ENCODE results near the gene GTF2A1.

The GTF2A1 gene

GRCh38 chr14:81172353-81172752 is 48.4 kb downstream of the GTF2A1 start:
- no peak for ATAC-seq
- no peak for DNase-seq (ENCODE audit: low spot score in 2 of 2)
- H3K4me1 Mint-ChIP-seq, result peaks cover 23% of the 10 kb centered on the region
- H3K9me3 Mint-ChIP-seq, result no peaks in the 10 kb centered on the region
- H3K4me3 Mint-ChIP-seq, result no peak overlapping the region
- H3K27ac Mint-ChIP-seq, result no peak overlapping the region
- H3K36me3 Mint-ChIP-seq, result no peaks in the 10 kb centered on the region

- H3K27ac Mint-ChIP-seq, result peak overlapping the region; percentile 85
- H3K36me3 Mint-ChIP-seq, result no peaks in the 10 kb centered on the region
- peak overlapping the region; percentile 89 for H3K4me3 Mint-ChIP-seq
- H3K9me3 Mint-ChIP-seq, result no peaks in the 10 kb centered on the region
- H3K4me1 Mint-ChIP-seq, result peaks cover 20% of the 10 kb centered on the region
- ATAC-seq (no peak), DNase-seq (ENCODE audit: low spot score in 2 of 2) (no peak)
Measured at GRCh38 chr14:81170829-81171195, 49.9 kb downstream of the GTF2A1 start.

GRCh38 chr14:81170104-81170828 is 50.5 kb downstream of the GTF2A1 start:
- Mint-ChIP-seq H3K27ac (peak overlapping the region; percentile 85), H3K9me3 (no peaks in the 10 kb centered on the region), H3K36me3 (no peaks in the 10 kb centered on the region), H3K4me3 (peak overlapping the region; percentile 89), H3K4me1 (peaks cover 20% of the 10 kb centered on the region)
- peak; percentile 99 for ATAC-seq
- DNase-seq (ENCODE audit: low spot score in 2 of 2), result peak; percentile 69 to 92

- H3K36me3 Mint-ChIP-seq, result no peaks in the 10 kb centered on the region
- no peaks in the 10 kb centered on the region for H3K9me3 Mint-ChIP-seq
- ATAC-seq (peak; percentile 19), DNase-seq (ENCODE audit: low spot score in 2 of 2) (no peak)
- H3K4me3 Mint-ChIP-seq, result peak overlapping the region; percentile 89
- H3K27ac Mint-ChIP-seq, result peak overlapping the region; percentile 85
- H3K4me1 Mint-ChIP-seq, result peaks cover 20% of the 10 kb centered on the region
Measured at GRCh38 chr14:81169711-81170103, 51.1 kb downstream of the GTF2A1 start.

- Mint-ChIP-seq H3K27ac (peak overlapping the region; percentile 85), H3K4me1 (peaks cover 23% of the 10 kb centered on the region), H3K36me3 (no peaks in the 10 kb centered on the region), H3K9me3 (no peaks in the 10 kb centered on the region), H3K4me3 (peak overlapping the region; percentile 89)
- no peak for ATAC-seq
- DNase-seq (ENCODE audit: low spot score in 2 of 2), result no peak
Measured at GRCh38 chr14:81169267-81169666, 51.5 kb downstream of the GTF2A1 start.

- no peaks in the 10 kb centered on the region for H3K9me3 Mint-ChIP-seq
- H3K27ac Mint-ChIP-seq, result no peak overlapping the region
- H3K4me1 Mint-ChIP-seq, result peaks cover 27% of the 10 kb centered on the region
- H3K4me3 Mint-ChIP-seq, result no peak overlapping the region
- no peaks in the 10 kb centered on the region for H3K36me3 Mint-ChIP-seq
- no peak for ATAC-seq
- DNase-seq (ENCODE audit: low spot score in 2 of 2), result no peak
Measured at GRCh38 chr14:81166121-81166520, 54.6 kb downstream of the GTF2A1 start.

GRCh38 chr14:81165188-81165587 is 55.6 kb downstream of the GTF2A1 start:
- Mint-ChIP-seq H3K4me3 (no peak overlapping the region), H3K36me3 (no peaks in the 10 kb centered on the region), H3K4me1 (peaks cover 18% of the 10 kb centered on the region), H3K9me3 (no peaks in the 10 kb centered on the region), H3K27ac (no peak overlapping the region)
- DNase-seq (ENCODE audit: low spot score in 2 of 2), result no peak
- ATAC-seq, result no peak

- ATAC-seq, result peak; percentile 100
- DNase-seq (ENCODE audit: low spot score in 2 of 2), result peak; percentile 30 to 77
Measured at GRCh38 chr14:81164167-81164774, 56.5 kb downstream of the GTF2A1 start.

GRCh38 chr14:81162941-81163340 is 57.8 kb downstream of the GTF2A1 start:
- Mint-ChIP-seq H3K4me1 (peaks cover 8% of the 10 kb centered on the region), H3K36me3 (no peaks in the 10 kb centered on the region), H3K27ac (no peak overlapping the region), H3K9me3 (peaks cover 2% of the 10 kb centered on the region), H3K4me3 (no peak overlapping the region)
- DNase-seq (ENCODE audit: low spot score in 2 of 2) (no peak), ATAC-seq (no peak)

More at GRCh38 chr14:81164167-81164774, 56.5 kb downstream of the GTF2A1 start:
- H3K36me3 Mint-ChIP-seq, result no peaks in the 10 kb centered on the region
- peaks cover 9% of the 10 kb centered on the region for H3K4me1 Mint-ChIP-seq
- H3K9me3 Mint-ChIP-seq, result peaks cover 2% of the 10 kb centered on the region
- no peak overlapping the region for H3K4me3 Mint-ChIP-seq
- H3K27ac Mint-ChIP-seq, result no peak overlapping the region

- ATAC-seq (no peak), DNase-seq (ENCODE audit: low spot score in 2 of 2) (no peak)
- H3K27ac Mint-ChIP-seq, result no peak overlapping the region
- H3K36me3 Mint-ChIP-seq, result no peaks in the 10 kb centered on the region
- H3K4me1 Mint-ChIP-seq, result peaks cover 8% of the 10 kb centered on the region
- H3K4me3 Mint-ChIP-seq, result no peak overlapping the region
- H3K9me3 Mint-ChIP-seq, result peaks cover 2% of the 10 kb centered on the region
Measured at GRCh38 chr14:81161749-81162148, 59.0 kb downstream of the GTF2A1 start.

GRCh38 chr14:81161088-81161487 is 59.7 kb downstream of the GTF2A1 start:
- peaks cover 8% of the 10 kb centered on the region for H3K4me1 Mint-ChIP-seq
- H3K4me3 Mint-ChIP-seq, result no peak overlapping the region
- H3K36me3 Mint-ChIP-seq, result no peaks in the 10 kb centered on the region
- DNase-seq (ENCODE audit: low spot score in 2 of 2) (no peak), ATAC-seq (no peak)
- no peak overlapping the region for H3K27ac Mint-ChIP-seq
- H3K9me3 Mint-ChIP-seq, result peaks cover 2% of the 10 kb centered on the region

- ATAC-seq (no peak), DNase-seq (ENCODE audit: low spot score in 2 of 2) (no peak)
- Mint-ChIP-seq H3K36me3 (no peaks in the 10 kb centered on the region), H3K27ac (no peak overlapping the region), H3K9me3 (peaks cover 2% of the 10 kb centered on the region), H3K4me1 (peaks cover 6% of the 10 kb centered on the region), H3K4me3 (no peak overlapping the region)
Measured at GRCh38 chr14:81157431-81157830, 63.3 kb downstream of the GTF2A1 start.

- Mint-ChIP-seq H3K4me3 (no peak overlapping the region), H3K9me3 (no peaks in the 10 kb centered on the region), H3K27ac (no peak overlapping the region), H3K36me3 (no peaks in the 10 kb centered on the region), H3K4me1 (peaks cover 6% of the 10 kb centered on the region)
- peak; percentile 97 for ATAC-seq
- no peak for DNase-seq (ENCODE audit: low spot score in 2 of 2)
Measured at GRCh38 chr14:81153187-81153586, 67.6 kb downstream of the GTF2A1 start.

GRCh38 chr14:81148635-81149034 is 72.1 kb downstream of the GTF2A1 start:
- no peak for ATAC-seq
- no peaks in the 10 kb centered on the region for H3K36me3 Mint-ChIP-seq
- H3K9me3 Mint-ChIP-seq, result no peaks in the 10 kb centered on the region
- no peak for DNase-seq (ENCODE audit: low spot score in 2 of 2)
- H3K4me1 Mint-ChIP-seq, result peaks cover 6% of the 10 kb centered on the region
- H3K4me3 Mint-ChIP-seq, result no peak overlapping the region
- H3K27ac Mint-ChIP-seq, result no peak overlapping the region

GRCh38 chr14:81147140-81147897 is 73.4 kb downstream of the GTF2A1 start:
- DNase-seq (ENCODE audit: low spot score in 2 of 2) (no peak), ATAC-seq (no peak)
- no peak overlapping the region for H3K4me3 Mint-ChIP-seq
- H3K36me3 Mint-ChIP-seq, result no peaks in the 10 kb centered on the region
- no peak overlapping the region for H3K27ac Mint-ChIP-seq
- H3K4me1 Mint-ChIP-seq, result no peaks in the 10 kb centered on the region
- H3K9me3 Mint-ChIP-seq, result no peaks in the 10 kb centered on the region

All from stimulated activated effector memory CD8-positive, alpha-beta T cell treated with anti-CD3 and anti-CD28 coated beads, Interleukin-12 subunit alpha, Interleukin-12 subunit beta, amount 100 ng/mL, for 72 hours (primary cell).